CD4-positive, alpha-beta memory T cell (primary cell): ENCODE measurements around the gene PBRM1. TPM values are rescaled to one million over a fixed set of nuclear protein-coding genes. Genes with fewer than 3 reads are reported as not detected.
A peak's percentile ranks its signal among the peaks of the same experiment; 100 is the strongest.

ENCODE experiments used
- CTCF ChIA-PET: fragments of 350-600 bp; sonication (Branson Sonifier 250); formaldehyde crosslinking; loops from one replicate; lab custom pipeline; 2021; ENCODE audit warnings: inconsistent platforms; ENCODE audit not compliant: partially characterized antibody; lab: Charles Lee
- POLR2A ChIA-PET: fragments of 350-600 bp; sonication (Branson Sonifier 250); formaldehyde crosslinking; loops from one replicate; lab custom pipeline; 2021; ENCODE audit not compliant: partially characterized antibody; lab: Charles Lee
- DNase-seq, 5 donors: peaks; one replicate each; pipeline versions ENCODE4 v3.0.0 to v3.0.0-alpha.2; 2020 to 2022; ENCODE audit warnings: mixed read lengths in 1 of 5
- H3K27ac ChIP-seq: one replicate; pipeline ENCODE4 v1.7.0; 2013; ENCODE audit warnings: low read depth, low read length
- H3K27me3 ChIP-seq: 2 replicates; pipeline ENCODE4 v1.7.0; 2013; ENCODE audit warnings: mild to moderate bottlenecking, low read length, moderate library complexity; ENCODE audit not compliant: insufficient read depth
- H3K36me3 ChIP-seq: 2 replicates; pipeline ENCODE4 v1.7.0; 2013; ENCODE audit warnings: mild to moderate bottlenecking, low read length, moderate library complexity; ENCODE audit not compliant: insufficient read depth
- H3K4me1 ChIP-seq: 2 replicates; pipeline ENCODE4 v1.7.0; 2013; ENCODE audit warnings: mild to moderate bottlenecking, low read length, moderate library complexity; ENCODE audit not compliant: insufficient read depth
- H3K4me3 ChIP-seq, 2 donors: one replicate each; pipeline ENCODE4 v1.7.0; 2013; ENCODE audit warnings: low read length in 2 of 2, mild to moderate bottlenecking in 1 of 2
- H3K9me3 ChIP-seq, 2 donors: one replicate each; pipeline ENCODE4 v1.7.0; 2013; ENCODE audit warnings: low read length in 2 of 2, control low read depth in 1 of 2; ENCODE audit not compliant: control insufficient read depth in 1 of 2
- H3K27ac Mint-ChIP-seq, 7 donors: one replicate each; pipeline ENCODE4 v1.8.0; 2020 to 2021; ENCODE audit warnings: mixed read lengths in 7 of 7, mild to moderate bottlenecking in 6 of 7, inconsistent platforms in 3 of 7, moderate library complexity in 3 of 7
- H3K27me3 Mint-ChIP-seq, 2 donors: one replicate each; pipeline ENCODE4 v1.8.0; 2020 to 2021; ENCODE audit warnings: mixed read lengths in 2 of 2
- H3K36me3 Mint-ChIP-seq, 2 donors: one replicate each; pipeline ENCODE4 v1.8.0; 2020 to 2021; ENCODE audit warnings: mixed read lengths in 2 of 2, inconsistent platforms in 1 of 2, mild to moderate bottlenecking in 1 of 2
- H3K4me1 Mint-ChIP-seq, 4 donors: one replicate each; pipeline ENCODE4 v1.8.0; 2020 to 2021; ENCODE audit warnings: mixed read lengths in 4 of 4, mild to moderate bottlenecking in 1 of 4
- H3K4me3 Mint-ChIP-seq, 8 donors: one replicate each; pipeline ENCODE4 v1.8.0; 2020 to 2021; ENCODE audit warnings: mixed read lengths in 8 of 8, mild to moderate bottlenecking in 7 of 8, moderate library complexity in 6 of 8, inconsistent platforms in 3 of 8
- H3K9me3 Mint-ChIP-seq, 8 donors: one replicate each; pipeline ENCODE4 v1.8.0; 2020 to 2021; ENCODE audit warnings: mixed read lengths in 8 of 8, mild to moderate bottlenecking in 5 of 8, inconsistent platforms in 3 of 8, moderate library complexity in 1 of 8
- intact Hi-C: fragments of 100-400 bp; cut with micrococcal nuclease; formaldehyde crosslinking; loops from one replicate; pipeline ENCODE4 v1.15.1; 2023
- polyA plus RNA-seq, 2 donors: library from polyadenylated mRNA; unstranded; fragments of 300-500 nt; fragmentation: Illumina TruSeq; gene quantifications; one replicate each; pipeline ENCODE4 v1.2.3, GENCODE V29; 2021
- total RNA-seq, 2 experiments: library from RNA; stranded (reverse); gene quantifications; one replicate each; pipeline ENCODE4 v1.2.3, GENCODE V29; 2021

The PBRM1 gene
- total and polyA plus RNA-seq, 4 experiments from 2014 or later = 67.9 to 91.6 (median 76.3) TPM

DNA sequence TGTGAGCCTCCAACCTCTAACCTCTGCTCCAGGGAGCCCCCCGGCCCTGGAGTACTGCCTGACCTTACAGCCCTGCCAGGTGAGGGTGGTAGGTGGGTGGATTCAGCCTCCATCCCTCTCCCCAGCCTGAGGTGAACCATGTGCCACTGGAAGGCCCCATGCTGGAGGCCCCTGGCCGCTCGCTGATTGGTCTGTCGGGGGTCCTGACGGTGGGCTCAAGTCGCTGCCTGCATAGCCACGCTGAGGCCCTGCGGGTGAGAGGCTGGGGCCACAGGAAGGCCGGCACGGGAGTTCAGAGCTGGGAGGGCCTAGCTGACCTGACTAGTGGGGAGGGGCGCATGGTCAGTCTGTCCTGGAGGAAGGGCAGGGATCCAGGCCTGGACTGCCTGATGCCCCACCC, 171.1 kb downstream of the PBRM1 start:
- intact Hi-C loops = no loop called here
- no peaks in the 10 kb centered on the region for H3K27me3 Mint-ChIP-seq
- ChIA-PET CTCF (no interaction called here), POLR2A (no interaction called here)
- DNase-seq = no peak
- no peak overlapping the region for H3K4me3 Mint-ChIP-seq
- no peaks in the 10 kb centered on the region for H3K9me3 Mint-ChIP-seq
- H3K27ac ChIP-seq = no peak overlapping the region
- no peaks in the 10 kb centered on the region for H3K36me3 ChIP-seq
- H3K4me1 ChIP-seq = no peaks in the 10 kb centered on the region
- H3K27me3 ChIP-seq = no peaks in the 10 kb centered on the region
- H3K9me3 ChIP-seq = no peaks in the 10 kb centered on the region
- no peak overlapping the region for H3K4me3 ChIP-seq
- H3K27ac Mint-ChIP-seq = no peak overlapping the region
- no peaks in the 10 kb centered on the region for H3K4me1 Mint-ChIP-seq
- no peaks in the 10 kb centered on the region for H3K36me3 Mint-ChIP-seq

DNA sequence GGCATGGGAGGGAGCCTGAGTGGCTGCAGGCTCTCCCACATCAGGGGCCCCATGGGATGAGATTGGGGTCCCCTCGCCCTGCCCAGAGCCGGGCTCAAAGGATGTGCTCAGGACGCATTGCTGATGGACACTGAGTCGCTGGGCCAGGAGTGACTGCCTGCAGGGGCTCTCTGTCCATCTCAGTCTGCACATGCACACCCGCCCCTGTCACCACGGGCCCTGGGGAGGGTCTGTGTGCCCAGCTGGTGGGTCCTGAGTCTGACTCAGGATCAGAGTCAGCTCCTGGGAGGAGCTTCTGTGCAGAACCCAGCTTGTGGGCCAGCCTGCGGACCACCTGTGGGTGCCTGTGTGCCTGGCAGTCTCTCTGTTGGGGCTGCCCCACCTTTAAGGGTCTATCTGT, 172.4 kb downstream of the PBRM1 start:
- Histone ChIP-seq H3K36me3 (no peaks in the 10 kb centered on the region), H3K27ac (no peak overlapping the region), H3K27me3 (no peaks in the 10 kb centered on the region), H3K4me1 (no peaks in the 10 kb centered on the region), H3K9me3 (no peaks in the 10 kb centered on the region), H3K4me3 (no peak overlapping the region)
- Mint-ChIP-seq H3K4me3 (no peak overlapping the region), H3K9me3 (no peaks in the 10 kb centered on the region), H3K27ac (no peak overlapping the region), H3K27me3 (no peaks in the 10 kb centered on the region), H3K36me3 (no peaks in the 10 kb centered on the region), H3K4me1 (no peaks in the 10 kb centered on the region)
- CTCF ChIA-PET = no interaction called here
- DNase-seq = no peak
- intact Hi-C loops = no loop called here
- POLR2A ChIA-PET = no interaction called here

DNA sequence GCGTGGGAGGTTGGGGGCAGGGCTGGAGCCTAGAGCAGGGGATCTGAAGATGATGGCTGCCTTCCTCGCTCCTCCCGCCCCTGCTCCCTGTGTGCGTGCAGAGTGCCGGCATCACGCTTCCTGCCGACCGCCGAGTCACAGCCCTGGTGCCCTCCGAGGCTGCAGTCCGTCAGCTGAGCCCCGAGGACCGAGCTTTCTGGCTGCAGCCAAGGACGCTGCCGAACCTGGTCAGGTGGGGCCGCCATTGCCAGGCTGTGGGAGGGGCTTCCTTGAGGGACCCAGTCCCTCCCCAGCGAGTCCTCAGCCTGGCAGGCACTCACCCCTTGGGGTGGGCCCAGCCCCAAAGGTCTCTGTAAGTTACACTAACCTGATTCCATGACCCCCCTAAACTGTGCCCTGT, 173.0 kb downstream of the PBRM1 start:
- Mint-ChIP-seq H3K36me3 (no peaks in the 10 kb centered on the region), H3K4me3 (no peak overlapping the region), H3K4me1 (no peaks in the 10 kb centered on the region), H3K27ac (no peak overlapping the region), H3K9me3 (no peaks in the 10 kb centered on the region), H3K27me3 (no peaks in the 10 kb centered on the region)
- H3K36me3 ChIP-seq = no peaks in the 10 kb centered on the region
- H3K27ac ChIP-seq = no peak overlapping the region
- H3K4me1 ChIP-seq = no peaks in the 10 kb centered on the region
- intact Hi-C loops = no loop called here
- DNase-seq = no peak
- ChIA-PET CTCF (no interaction called here), POLR2A (no interaction called here)
- no peaks in the 10 kb centered on the region for H3K27me3 ChIP-seq
- H3K4me3 ChIP-seq = no peak overlapping the region
- no peaks in the 10 kb centered on the region for H3K9me3 ChIP-seq

DNA sequence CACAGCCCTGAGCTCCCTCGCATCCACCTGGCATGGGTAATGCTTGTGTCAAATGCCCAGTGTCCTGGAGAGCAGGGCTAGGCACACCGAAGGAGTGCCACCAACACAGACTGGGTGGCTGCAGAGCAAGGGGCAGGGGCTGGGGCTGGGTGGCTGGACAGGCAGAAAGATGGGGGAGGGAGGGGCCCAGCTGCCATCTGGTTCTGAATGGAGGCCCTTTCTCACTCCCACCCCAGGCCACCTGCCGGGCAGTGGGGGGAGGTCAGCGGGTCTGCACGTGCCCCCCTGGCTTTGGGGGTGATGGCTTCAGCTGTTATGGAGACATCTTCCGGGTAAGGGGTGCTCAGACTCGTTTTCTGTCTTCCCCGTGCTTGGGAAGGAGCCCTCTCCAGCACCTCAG, 173.6 kb downstream of the PBRM1 start:
- H3K36me3 Mint-ChIP-seq = no peaks in the 10 kb centered on the region
- Histone ChIP-seq H3K9me3 (no peaks in the 10 kb centered on the region), H3K27ac (no peak overlapping the region), H3K4me1 (no peaks in the 10 kb centered on the region), H3K27me3 (no peaks in the 10 kb centered on the region), H3K4me3 (no peak overlapping the region), H3K36me3 (no peaks in the 10 kb centered on the region)
- H3K9me3 Mint-ChIP-seq = no peaks in the 10 kb centered on the region
- H3K4me1 Mint-ChIP-seq = no peaks in the 10 kb centered on the region
- H3K27me3 Mint-ChIP-seq = no peaks in the 10 kb centered on the region
- DNase-seq = no peak
- POLR2A ChIA-PET = no interaction called here
- peak overlapping the region in 1 of 7 donors; percentile 42 for H3K27ac Mint-ChIP-seq
- intact Hi-C loops = no loop called here
- no peak overlapping the region for H3K4me3 Mint-ChIP-seq
- CTCF ChIA-PET = no interaction called here

DNA sequence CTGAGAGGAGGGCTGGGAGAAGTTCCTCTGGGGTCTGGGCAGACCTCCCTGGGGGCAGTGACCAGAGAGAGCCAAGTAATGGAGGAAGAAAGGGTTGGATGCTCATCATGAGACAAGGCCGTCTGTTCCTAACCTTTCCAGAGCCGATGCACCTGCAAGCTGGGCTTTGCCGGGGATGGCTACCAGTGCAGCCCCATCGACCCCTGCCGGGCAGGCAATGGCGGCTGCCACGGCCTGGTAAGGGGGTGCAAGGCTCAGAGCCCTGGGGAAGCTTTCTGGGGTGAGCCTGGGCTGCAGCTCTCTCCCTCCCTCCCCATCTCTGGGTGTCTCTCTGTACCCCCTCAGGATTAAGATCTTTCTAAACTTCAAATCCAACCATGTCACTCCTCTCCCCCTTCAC, 174.2 kb downstream of the PBRM1 start:
- Histone ChIP-seq H3K4me1 (no peaks in the 10 kb centered on the region), H3K27me3 (no peaks in the 10 kb centered on the region), H3K4me3 (no peak overlapping the region), H3K27ac (no peak overlapping the region), H3K9me3 (no peaks in the 10 kb centered on the region), H3K36me3 (no peaks in the 10 kb centered on the region)
- CTCF ChIA-PET = no interaction called here
- H3K4me3 Mint-ChIP-seq = no peak overlapping the region
- no peaks in the 10 kb centered on the region for H3K27me3 Mint-ChIP-seq
- H3K4me1 Mint-ChIP-seq = no peaks in the 10 kb centered on the region
- no peaks in the 10 kb centered on the region for H3K36me3 Mint-ChIP-seq
- H3K27ac Mint-ChIP-seq = no peak overlapping the region
- intact Hi-C loops = no loop called here
- no peak for DNase-seq
- POLR2A ChIA-PET = no interaction called here
- no peaks in the 10 kb centered on the region for H3K9me3 Mint-ChIP-seq

DNA sequence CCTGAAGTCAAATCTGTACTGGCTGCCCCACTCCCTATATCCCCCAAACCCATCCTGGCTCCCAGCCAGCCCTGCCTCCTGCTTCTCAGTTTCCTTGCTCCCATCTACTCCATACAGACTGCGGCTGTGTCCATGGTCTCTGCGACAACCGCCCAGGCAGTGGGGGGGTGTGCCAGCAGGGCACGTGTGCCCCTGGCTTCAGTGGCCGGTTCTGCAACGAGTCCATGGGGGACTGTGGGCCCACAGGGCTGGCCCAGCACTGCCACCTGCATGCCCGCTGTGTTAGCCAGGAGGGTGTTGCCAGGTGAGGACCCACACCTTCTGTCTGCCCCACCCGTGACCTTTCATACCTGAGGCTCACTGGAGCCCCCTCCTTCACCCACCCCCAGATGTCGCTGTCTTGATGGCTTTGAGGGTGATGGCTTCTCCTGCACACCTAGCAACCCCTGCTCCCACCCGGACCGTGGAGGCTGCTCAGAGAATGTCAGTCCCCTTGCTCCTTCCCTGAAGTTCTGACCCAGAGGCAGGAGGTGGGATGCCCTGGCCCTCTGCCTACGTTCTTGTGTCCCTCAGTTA, 175.9 kb downstream of the PBRM1 start:
- no peaks in the 10 kb centered on the region for H3K36me3 ChIP-seq
- H3K27ac Mint-ChIP-seq = peak overlapping the region in 1 of 7 donors; percentile 51
- no peak overlapping the region for H3K4me3 ChIP-seq
- H3K36me3 Mint-ChIP-seq = no peaks in the 10 kb centered on the region
- H3K27ac ChIP-seq = no peak overlapping the region
- H3K4me1 ChIP-seq = no peaks in the 10 kb centered on the region
- H3K27me3 Mint-ChIP-seq = no peaks in the 10 kb centered on the region
- no peaks in the 10 kb centered on the region for H3K27me3 ChIP-seq
- no peaks in the 10 kb centered on the region for H3K9me3 Mint-ChIP-seq
- H3K4me1 Mint-ChIP-seq = no peaks in the 10 kb centered on the region
- DNase-seq = no peak
- CTCF ChIA-PET = no interaction called here
- no peak overlapping the region for H3K4me3 Mint-ChIP-seq
- intact Hi-C loops = no loop called here
- no peaks in the 10 kb centered on the region for H3K9me3 ChIP-seq
- POLR2A ChIA-PET = no interaction called here

DNA sequence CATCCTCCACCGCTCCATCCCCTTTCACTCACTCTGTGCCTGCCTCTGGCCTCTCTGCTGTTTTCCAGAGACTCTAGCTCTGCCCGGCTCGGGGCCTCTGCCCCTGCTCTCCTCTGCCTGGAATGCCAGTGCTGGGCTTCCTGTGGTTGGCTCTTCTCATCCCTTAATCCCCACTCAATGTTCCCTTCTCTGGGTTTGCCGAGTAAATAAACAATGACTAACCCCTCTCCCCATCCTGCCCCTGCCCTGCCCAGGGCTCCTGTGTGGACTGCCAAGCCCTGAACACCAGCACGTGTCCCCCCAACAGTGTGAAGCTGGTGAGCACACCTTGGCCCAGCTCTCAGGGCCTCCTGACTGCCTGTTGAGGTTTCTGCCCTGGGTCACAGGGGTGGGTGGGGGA, 178.4 kb downstream of the PBRM1 start:
- no peaks in the 10 kb centered on the region for H3K27me3 Mint-ChIP-seq
- H3K4me1 ChIP-seq = no peaks in the 10 kb centered on the region
- CTCF ChIA-PET = no interaction called here
- H3K9me3 ChIP-seq = no peaks in the 10 kb centered on the region
- H3K4me3 Mint-ChIP-seq = no peak overlapping the region
- H3K27ac ChIP-seq = no peak overlapping the region
- H3K27me3 ChIP-seq = no peaks in the 10 kb centered on the region
- H3K4me1 Mint-ChIP-seq = no peaks in the 10 kb centered on the region
- no peak for DNase-seq
- H3K27ac Mint-ChIP-seq = no peak overlapping the region
- intact Hi-C loops = no loop called here
- POLR2A ChIA-PET = no interaction called here
- no peaks in the 10 kb centered on the region for H3K9me3 Mint-ChIP-seq
- no peaks in the 10 kb centered on the region for H3K36me3 ChIP-seq
- no peak overlapping the region for H3K4me3 ChIP-seq
- H3K36me3 Mint-ChIP-seq = no peaks in the 10 kb centered on the region
